Fibroblast of skin of right biceps (primary cell): ENCODE measurements around the gene ASH1L.
A peak's percentile ranks its signal among the peaks of the same experiment; 100 is the strongest.

ENCODE experiments used
- DNase-seq: peaks from one replicate; pipeline ENCODE4 v3.0.0-alpha.2; 2013

ASH1L gene

DNA sequence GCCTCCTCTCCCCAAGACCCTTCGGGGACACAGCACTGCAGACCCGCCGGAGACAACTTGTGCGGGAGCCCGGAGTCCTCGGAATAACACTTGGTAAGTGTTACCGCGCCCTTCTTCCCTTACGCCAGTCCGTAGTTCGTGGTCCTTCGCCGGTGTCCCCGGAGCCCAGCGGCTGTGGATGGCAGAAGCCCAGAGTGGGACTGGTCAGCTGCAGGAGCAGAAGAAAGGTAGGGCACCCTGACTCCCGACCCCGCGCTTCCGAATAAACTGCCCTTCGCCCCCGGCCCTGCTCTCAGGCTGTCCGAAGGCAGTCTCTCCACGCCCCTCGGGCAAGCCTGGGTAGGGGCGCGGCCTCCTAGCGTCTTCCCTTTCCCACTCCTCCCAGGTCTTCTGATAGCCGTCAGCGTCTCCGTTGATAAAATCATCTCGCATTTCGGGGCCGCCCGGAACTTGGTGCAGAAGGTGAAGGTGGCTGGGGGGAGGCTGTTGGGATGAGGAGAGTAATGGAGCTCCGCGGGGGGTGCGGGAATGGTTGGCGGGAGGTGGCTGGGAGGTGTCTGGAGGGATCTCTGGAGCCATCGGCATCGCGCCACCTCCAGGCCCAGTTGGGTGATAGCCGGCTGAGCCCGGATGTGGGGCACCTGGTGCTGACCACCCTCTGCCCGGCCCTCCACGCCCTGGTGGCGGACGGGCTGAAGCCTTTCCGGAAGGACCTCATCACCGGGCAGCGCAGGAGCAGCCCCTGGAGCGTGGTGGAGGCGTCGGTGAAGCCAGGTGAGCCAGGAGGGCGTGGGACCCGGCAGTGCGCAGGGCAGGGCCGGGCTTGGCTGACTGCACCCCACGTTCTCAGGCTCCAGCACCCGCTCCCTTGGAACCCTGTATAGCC is 237.6 kb downstream of the ASH1L start:
- peak; percentile 51 for DNase-seq

DNA sequence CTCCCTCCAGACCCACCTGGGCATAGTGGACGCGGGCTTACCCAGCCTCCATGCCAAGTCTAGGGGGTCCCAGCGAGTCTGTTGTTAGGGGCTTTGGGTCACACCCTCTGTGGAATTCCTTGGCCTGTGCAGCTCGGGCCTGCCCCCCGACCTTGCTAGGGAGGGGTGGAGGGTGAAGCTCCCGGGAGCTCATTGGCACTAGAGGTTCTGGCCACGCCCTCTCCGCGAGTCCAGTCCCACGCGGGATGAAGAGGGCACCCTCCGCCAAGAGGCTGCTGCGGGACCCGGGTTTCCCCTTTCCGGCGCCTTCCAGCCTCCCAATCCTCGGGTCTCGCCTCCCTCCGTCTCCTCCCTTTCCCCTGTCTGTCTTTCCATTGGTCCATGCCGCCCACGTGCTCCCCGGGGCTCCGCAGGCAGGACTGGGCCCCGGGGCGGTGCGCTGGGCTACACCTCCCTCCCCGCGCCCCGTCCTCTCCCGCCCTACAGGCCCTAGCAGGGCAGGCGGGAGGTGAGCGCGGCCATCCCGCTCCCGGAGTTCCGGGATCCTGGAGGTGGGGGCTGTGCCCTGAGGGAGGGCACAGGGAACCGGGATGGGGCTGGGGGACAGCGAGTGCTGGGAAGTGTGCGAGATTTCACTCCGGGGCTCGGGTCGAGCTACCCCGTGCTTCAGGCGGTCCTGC is 238.4 kb downstream of the ASH1L start:
- DNase-seq: peak; percentile 96

DNA sequence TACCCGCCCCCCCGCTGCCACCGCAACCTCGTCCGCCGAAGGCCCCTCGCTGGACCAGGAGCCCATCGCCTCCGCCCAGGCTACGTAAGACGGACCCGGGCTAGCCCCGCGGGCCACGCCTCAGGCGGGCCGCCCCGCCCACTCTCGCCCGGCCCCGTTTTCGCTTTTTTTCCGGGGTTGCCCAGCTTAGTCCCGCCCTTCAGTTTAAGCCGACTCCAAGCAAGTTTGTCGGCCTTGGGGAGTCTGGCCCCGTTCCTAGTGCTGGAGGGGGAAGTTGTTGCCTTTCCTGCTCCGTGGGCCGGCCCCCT is 238.9 kb downstream of the ASH1L start:
- DNase-seq: peak; percentile 91

DNA sequence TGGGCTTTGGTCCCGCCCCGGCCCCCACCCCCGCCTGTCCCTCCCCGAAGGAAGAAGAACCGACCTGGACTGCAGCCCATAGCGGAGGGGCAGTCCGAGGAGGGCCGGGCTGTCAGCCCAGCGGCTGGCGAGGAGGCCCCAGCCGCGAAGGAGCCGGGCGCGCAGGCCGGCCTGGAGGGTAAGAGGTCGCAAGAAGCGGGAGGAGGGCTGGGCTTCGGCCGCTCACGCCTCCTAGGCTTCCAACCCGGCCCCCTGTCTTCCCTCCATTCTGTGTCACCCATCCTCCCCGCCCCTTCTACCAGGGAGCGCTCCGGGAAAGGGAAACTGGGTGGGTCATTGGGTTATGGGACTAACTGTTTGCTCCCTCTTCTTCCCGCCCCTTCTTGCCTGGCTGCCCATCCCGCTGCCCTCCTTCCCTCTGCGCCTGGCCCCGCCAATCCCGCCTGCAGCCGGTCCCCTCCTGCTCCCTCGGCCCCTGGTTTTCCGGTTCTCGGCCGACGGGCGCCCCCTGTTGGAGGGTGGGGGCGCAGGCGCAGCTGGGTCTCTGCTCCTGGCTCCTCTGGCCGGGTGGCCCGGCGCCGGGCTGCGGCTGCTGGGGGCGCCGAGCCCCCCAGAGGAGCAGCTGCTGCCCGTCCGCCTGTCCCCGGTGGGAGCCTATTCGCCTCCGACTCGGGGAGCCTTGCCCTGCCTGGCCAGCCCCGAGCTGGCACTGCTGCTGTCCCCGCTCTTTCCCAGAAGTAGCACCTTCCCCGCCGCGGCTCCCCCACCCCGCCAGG is 239.5 kb downstream of the ASH1L start:
- peak; percentile 95 for DNase-seq

DNA sequence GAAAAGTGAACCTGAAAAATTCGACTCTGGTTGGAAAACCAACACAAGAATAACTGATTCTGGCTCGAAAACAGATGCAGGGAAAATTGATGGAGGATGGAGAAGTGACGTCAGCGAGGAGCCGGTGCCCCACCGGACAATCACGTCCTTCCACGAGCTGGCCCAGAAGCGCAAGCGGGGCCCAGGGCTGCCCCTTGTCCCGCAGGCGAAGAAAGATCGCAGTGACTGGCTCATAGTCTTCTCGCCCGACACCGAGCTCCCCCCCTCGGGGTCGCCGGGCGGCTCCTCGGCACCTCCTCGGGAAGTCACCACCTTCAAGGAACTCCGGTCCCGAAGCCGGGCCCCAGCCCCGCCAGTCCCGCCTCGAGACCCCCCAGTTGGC is 240.0 kb downstream of the ASH1L start:
- DNase-seq: no peak

DNA sequence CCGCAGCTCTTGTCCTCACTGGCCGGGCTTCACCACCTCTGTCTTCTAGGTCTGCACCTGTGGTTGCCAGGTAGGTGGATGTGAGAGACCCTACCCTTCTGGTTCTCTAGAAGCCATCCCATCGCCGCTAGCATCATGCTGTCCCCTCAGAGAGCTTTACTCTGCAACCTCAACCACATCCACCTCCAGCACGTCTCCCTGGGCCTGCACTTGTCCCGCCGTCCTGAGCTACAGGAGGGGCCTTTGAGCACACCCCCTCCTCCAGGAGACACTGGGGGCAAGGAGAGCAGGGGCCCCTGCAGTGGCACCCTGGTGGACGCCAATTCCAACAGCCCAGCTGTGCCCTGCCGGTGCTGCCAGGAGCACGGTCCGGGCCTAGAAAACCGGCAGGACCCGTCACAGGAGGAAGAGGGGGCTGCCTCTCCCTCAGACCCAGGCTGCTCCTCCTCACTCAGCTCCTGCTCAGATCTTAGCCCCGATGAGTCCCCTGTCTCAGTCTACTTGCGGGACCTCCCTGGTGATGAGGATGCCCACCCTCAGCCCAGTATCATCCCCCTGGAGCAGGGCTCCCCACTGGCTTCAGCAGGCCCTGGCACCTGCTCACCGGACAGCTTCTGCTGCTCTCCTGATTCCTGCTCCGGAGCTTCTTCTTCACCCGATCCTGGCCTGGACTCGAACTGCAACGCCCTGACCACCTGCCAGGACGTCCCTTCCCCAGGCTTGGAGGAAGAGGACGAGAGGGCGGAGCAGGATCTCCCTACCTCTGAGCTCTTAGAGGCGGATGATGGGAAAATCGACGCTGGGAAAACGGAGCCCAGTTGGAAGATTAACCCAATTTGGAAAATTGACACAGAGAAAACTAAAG is 240.7 kb downstream of the ASH1L start:
- no peak for DNase-seq

DNA sequence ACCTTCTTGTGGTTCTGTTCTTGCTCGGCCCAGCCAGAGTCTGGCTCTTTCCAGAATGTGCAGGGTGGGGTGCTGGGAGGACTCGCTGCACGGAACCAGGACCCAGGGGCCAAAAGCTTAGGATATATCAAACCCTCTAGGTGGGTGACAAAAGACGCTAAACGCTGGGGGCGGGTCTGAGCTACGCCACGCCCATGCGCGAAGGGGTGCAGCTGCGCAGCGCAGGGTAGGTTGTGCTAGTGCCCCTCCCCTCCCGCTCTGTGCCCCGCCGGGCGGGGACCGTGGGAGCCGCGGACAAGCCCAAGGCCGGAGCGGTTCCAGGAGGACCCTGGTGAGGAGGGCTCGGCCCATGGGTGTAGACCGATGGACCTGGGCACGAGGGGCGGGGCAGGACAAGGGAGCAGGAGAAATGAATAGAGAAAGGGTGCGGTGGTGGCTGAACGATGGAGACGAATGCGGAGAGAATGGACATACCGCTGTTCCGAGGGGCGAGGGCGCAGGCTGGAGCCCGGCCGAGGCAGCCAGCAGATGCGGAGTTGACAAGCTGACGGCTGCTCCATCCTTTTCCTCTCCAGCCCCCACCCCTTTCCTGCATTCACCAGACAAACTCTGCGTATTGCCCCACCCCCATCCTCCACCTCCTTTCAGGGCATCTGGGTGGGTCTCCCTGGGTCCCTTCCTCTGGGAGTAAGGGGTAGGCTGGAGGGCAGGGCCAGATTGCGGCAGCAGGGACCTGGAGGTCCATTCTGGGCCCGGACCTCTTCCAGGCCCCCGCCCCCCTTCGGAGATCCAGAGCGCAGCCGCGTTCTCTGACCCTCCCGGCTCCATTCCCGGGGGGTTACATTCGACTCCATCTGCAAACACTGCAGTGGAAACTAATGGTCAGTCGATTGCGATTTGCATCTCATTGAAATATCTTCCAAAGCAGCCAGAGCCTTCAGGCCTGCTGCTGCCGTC is 241.7 kb downstream of the ASH1L start, which contains the start of gene RUSC1:
Gene RUSC1 (plus strand): TSS at position 234 of the 957 bp plus-strand sequence. CDS start 880 bp downstream, outside the sequence.
- DNase-seq: peak; percentile 67

DNA sequence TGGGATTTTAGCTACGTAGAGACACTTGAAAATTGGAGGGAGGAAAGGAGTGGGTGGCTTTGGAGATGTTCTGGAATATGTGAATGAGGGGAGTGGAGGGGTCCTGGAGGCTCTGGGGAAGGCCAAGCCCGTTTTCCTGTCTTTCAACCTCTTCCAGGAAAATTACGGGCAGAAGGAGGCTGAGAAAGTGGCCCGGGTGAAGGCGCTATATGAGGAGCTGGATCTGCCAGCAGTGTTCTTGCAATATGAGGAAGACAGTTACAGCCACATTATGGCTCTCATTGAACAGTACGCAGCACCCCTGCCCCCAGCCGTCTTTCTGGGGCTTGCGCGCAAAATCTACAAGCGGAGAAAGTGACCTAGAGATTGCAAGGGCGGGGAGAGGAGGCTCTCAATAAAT is 242.4 kb downstream of the ASH1L start:
- DNase-seq: no peak

DNA sequence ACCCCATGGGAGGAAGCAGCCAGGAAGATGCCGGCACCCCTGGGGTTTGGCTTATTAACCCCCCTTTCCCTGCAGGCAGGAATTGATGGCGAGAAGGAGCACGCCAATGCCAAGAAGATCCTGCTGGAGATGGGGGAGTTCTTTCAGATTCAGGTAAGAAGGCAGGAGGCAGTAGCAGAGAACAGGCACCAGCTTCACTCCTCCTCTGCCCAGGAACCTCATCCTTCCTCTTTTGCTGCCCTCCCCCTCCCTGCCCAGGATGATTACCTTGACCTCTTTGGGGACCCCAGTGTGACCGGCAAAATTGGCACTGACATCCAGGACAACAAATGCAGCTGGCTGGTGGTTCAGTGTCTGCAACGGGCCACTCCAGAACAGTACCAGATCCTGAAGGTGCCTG is 243.1 kb downstream of the ASH1L start:
- no peak for DNase-seq

DNA sequence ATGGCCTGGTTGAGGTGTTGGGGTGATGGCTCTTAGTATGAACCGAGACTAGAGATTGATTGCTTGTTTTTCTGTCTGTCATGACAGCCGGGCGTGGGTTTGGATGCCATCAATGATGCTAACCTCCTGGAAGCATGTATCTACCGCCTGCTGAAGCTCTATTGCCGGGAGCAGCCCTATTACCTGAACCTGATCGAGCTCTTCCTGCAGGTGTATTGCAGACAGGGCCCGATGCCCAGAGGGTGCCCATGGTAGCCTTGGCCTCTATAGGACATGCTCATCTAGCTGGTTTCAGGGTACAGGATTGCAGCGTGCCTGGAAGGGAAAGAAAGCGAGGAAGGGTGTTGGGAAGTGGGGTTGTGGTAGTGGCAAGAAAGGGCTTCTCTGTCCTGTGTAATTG is 244.5 kb downstream of the ASH1L start:
- DNase-seq: no peak

DNA sequence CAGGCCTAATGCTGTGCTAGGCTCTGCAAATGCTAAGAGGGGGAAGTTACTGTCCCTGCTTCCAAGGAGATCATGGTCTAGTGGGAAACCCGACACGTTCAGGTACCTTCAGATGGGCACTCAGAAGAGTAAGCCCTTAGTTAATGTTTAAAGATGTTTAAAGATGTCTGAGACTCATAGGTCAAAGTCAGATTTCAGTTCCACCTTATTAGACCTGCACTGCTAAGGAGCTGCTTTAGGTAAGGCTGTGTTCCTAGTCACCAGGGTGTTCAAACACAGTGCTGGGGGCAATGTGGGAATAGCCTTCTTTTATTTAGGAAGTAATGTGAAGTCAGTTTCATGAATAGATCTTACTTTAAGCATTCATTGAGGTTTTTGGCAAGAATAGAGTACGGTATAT is 245.7 kb downstream of the ASH1L start:
- no peak for DNase-seq

DNA sequence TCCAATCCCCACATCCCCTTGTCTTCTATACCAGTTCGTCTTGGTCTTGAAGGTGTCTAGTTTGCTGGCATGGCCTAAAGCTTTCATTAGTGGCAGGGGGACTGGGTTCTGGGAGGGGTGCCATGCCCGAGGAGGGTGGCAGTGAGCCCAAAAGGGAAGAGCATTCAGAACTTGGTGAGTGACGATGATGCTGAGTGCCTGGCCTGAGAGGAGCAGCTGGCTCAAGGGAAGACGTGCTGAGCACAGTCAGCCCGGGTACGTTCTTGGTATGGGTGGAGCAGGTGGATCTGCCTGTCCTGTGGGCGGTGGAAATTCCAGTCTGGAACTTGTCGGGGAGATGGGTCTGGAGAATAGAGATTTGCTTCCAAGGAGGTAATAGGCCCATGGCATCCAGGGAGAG is 249.3 kb downstream of the ASH1L start:
- DNase-seq: no peak

DNA sequence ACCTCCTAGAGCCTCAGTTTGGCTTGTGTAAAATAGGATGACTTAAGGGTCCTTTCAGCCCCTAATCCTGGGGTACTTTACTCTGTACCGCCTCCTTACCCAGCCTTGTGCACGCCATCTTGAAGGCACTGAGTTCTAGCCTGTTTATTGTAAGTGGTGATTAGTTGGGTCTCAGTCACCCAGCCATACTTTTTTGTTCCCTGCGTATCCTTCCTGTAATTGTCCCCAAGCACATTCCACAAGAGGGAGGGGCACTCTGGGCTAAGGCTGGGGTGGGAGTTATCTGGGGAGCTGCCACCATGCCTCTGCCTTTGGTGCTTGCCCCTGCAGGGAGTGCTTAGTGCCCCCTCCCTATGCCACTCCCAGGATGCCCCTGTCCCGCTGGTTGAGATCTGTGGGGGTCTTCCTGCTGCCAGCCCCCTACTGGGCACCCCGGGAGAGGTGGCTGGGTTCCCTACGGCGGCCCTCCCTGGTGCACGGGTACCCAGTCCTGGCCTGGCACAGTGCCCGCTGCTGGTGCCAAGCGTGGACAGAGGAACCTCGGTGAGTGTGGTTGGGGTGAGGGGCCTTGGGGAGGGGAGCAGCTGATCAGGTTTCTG is 253.1 kb downstream of the ASH1L start:
- DNase-seq: no peak

DNA sequence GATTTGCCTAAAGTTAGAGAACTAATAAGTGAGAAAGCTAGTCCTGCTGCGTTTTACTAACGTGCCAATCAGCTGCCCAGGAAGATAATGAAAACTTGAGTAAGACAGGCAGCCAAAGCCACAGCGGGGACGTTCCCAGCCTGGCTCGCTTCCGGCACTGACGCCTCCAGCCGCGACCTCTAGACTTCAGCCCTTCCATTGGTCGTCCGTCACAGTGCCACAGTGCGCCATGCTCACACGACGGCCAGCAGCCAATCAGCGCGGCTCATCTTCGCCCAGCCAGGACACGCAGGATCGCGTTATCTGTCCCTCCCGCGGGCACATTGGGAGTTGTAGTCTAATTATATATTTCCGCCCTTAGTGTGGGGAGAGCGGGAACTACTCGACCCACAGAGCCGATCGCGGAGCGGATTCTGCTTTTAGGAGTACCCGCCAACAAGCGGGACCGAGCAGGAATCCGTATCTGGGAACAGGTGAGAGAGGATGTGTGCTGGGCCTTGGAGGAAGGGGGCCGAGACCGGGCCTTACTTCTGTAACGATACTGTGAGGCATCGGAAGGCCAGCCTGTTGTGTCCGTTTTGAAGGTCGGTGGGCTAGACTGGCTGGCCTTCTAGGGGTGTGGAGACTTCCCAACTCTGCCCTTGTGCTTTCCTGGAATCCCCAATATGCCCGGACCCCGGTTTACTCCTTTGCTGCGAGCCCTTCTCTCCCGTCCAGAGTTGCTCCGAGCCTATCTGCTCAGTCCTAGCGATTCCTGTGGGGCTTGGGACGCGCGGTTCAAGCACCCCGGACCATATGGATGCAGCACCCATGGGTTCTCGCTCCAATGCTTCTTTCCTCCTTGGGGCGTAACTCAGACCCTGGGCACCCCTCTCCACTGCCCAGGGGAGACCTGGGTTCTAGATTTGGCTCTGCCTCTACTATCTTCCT is 253.8 kb downstream of the ASH1L start, which contains the start of gene FDPS:
Gene FDPS (plus strand): TSS at position 374 of the 930 bp plus-strand sequence. CDS start 924 bp downstream, outside the sequence.
- DNase-seq: peak; percentile 99

DNA sequence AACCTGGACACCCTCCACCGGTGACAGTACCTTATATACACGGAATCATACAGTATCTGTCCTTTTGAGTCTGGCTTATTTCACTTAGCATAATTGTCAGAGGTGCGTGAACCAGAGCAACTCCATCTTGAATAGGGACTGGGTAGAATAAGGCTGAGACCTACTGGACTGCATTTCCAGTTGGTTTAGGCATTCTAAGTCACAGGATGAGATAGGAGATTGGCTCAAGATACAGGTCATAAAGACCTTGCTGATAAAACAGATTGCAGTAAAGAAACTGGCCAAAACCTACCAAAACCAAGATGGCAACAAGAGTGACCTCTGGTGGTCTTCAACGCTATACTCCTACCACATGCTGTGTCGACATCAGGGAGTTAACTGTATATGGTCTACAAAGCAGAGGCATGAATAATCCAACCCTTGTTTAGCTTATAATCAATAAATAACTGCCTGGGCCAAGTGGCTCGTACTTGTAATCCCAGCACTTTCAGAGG is 255.3 kb downstream of the ASH1L start:
- peak; percentile 57 for DNase-seq

DNA sequence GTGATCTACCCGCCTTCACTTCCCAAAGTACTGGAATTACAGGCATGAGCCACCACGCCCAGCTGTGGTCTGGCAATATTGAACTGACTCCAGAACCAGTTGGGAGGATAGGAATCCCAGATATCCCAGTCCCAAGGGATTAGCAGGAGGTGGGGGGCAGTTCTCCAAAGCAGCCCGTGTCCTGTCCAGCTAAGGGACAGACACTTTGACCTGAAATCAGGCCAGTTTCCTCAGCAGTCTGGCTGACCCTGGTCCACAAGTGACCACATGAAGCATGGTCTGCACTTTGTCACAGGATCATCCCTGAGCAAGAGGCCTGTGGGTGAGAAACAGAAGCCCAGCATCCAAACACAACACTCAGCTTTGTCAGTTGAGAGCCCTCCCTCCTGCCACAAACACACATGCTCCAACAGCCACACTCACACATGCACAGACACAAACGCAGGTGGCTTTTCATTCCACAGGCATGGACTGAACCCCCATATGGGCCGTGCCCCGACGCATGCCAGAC is 256.7 kb downstream of the ASH1L start:
- no peak for DNase-seq

DNA sequence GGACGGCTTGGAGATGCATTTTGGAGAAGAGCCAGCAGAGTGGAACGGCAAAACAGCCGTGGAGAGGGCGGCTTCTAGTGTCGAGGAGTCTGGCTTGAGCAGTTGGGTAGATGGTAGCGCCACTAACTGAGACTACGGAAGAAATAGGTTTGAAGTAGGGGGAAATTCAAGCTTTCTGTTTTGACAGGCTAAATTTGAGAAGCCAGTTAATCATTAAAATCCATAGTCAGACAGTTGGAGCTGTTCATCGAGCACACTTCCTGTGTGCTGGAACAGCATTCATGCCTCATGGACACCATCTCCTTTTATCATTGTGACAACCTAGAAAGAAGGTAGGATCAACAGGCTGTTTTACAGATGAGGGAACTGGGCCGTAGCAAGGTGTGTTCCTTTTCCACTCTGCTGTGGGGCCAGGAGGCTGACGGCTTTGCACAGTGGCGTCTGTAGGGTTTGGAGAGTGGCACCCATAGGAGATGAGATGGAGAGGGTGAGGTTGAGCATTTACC is 258.0 kb downstream of the ASH1L start:
- no peak for DNase-seq

DNA sequence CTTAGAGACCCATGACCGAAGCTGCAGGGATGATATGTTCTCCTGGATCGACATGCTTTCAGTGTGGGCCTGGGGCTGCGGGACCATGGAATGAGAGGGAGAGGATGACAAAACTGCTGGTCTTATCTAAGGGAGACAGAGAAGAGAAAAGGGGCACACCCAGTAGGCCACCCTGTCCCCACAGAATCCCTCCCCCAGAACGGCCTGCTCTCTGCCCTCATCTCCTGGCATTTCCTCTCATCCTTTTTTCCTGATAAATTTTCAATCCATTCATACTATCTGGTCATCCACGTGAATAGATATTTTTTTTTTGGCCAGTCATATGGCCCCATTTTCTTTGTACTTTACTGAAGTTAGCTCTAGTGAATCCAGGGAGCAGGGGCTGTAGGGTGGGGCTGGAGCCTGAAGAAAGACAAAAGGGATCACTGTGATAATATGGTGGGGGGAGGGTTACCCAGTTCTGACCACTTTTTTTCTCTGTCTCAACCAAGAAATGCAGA is 261.2 kb downstream of the ASH1L start, which contains the start of gene PKLR:
Gene PKLR (minus strand): TSS at position 97 of the 500 bp plus-strand sequence. CDS start 43 bp downstream, at position 54.
- no peak for DNase-seq
